HCT116 (cell line): ENCODE results near the gene RBFOX2. TPM values are rescaled to one million over a fixed set of nuclear protein-coding genes. Genes with fewer than 3 reads are reported as not detected.

ENCODE experiments used
- ATAC-seq: fragments of 200-7000 bp; cut with Tn5 transposase; 2 replicates; pipeline ENCODE4 v1.9.1; 2020; ENCODE audit warnings: mild to moderate bottlenecking, moderate library complexity
- BruUV-seq: library from RNA; stranded (reverse); fragments of 400-500 nt; replicated peaks from 2 replicates; lab custom pipeline; 2021; lab: Mats Ljungman, UMichigan
- CTCF ChIA-PET: fragments of 300-600 bp; sonication (Branson Sonifier 250); formaldehyde crosslinking; loops from one replicate; lab custom pipeline; 2021; ENCODE audit warnings: antibody characterized with exemption; lab: Charles Lee
- POLR2A ChIA-PET: fragments of 300-600, 350-600 bp; sonication (Branson Sonifier 250); formaldehyde crosslinking; loops from one replicate; lab custom pipeline; 2021; ENCODE audit warnings: antibody characterized with exemption; lab: Charles Lee
- RAD21 ChIA-PET, 2 experiments: fragments of 300-600 bp; sonication (Branson Sonifier 250); formaldehyde crosslinking; loops; one replicate each; lab custom pipeline; 2023; ENCODE audit warnings: low total read pairs in 2 of 2; ENCODE audit not compliant: uncharacterized antibody in 2 of 2, unreplicated experiment in 2 of 2, low non-redundant PET in 1 of 2; lab: Charles Lee
- DNase-seq: peaks from one replicate; pipeline ENCODE4 v3.0.0-alpha.2; 2010; ENCODE audit warnings: low read depth, low spot score
- H2AFZ ChIP-seq: fragments of 200-600 bp; shearing (Covaris generic), sonication (generic); 2 replicates; pipeline ENCODE4 v1.6.1; 2017; ENCODE audit warnings: low read depth, mixed run types, mixed read lengths, antibody characterized with exemption, low read length; ENCODE audit not compliant: poor library complexity, severe bottlenecking
- H3K27ac ChIP-seq: 2 replicates; pipeline ENCODE4 v1.5.1; 2012; ENCODE audit warnings: low read depth, low read length
- H3K27me3 ChIP-seq: fragments of 200-600 bp; sonication (generic); 2 replicates; pipeline ENCODE4 v1.6.1; 2016; ENCODE audit warnings: mixed run types, low read length, mixed read lengths; ENCODE audit not compliant: insufficient read depth
- H3K36me3 ChIP-seq, 2 experiments: fragments of 200-500 bp in 1 of 2; fragments of 200-600 bp in 1 of 2; sonication (Bioruptor generic) in 1 of 2; sonication (generic) in 1 of 2; 2 replicates each; pipeline versions ENCODE4 v1.5.1 to v1.6.1; 2014 to 2016; ENCODE audit warnings: low read length in 2 of 2, inconsistent platforms in 1 of 2, mixed read lengths in 1 of 2, mixed run types in 1 of 2; ENCODE audit not compliant: insufficient read depth in 2 of 2, control insufficient read depth in 1 of 2
- H3K4me1 ChIP-seq, 2 experiments: fragments of 200-600 bp in 1 of 2; sonication (generic) in 1 of 2; 2 replicates each; pipeline versions ENCODE4 v1.5.1 to v1.6.1; 2012 to 2017; ENCODE audit warnings: low read length in 2 of 2, inconsistent platforms in 1 of 2, mild to moderate bottlenecking in 1 of 2, mixed read lengths in 1 of 2, mixed run types in 1 of 2, moderate library complexity in 1 of 2; ENCODE audit not compliant: insufficient read depth in 2 of 2, control insufficient read depth in 1 of 2
- H3K4me2 ChIP-seq: fragments of 200-600 bp; sonication (generic); 2 replicates; pipeline ENCODE4 v1.6.1; 2017; ENCODE audit warnings: mixed run types, low read length, mixed read lengths
- H3K4me3 ChIP-seq, 2 experiments: fragments of 200-600 bp in 1 of 2; sonication (generic) in 1 of 2; replicated peaks in 1 of 2; 2 replicates each; pipeline ENCODE4 v1.5.1; 2011 to 2016; ENCODE audit warnings: low read length in 2 of 2, control low read depth in 1 of 2, low read depth in 1 of 2, mild to moderate bottlenecking in 1 of 2, mixed read lengths in 1 of 2, mixed run types in 1 of 2
- H3K79me2 ChIP-seq: fragments of 200-600 bp; sonication (generic); 2 replicates; pipeline ENCODE4 v1.6.1; 2017; ENCODE audit warnings: mild to moderate bottlenecking, mixed run types, low read length, moderate library complexity, mixed read lengths; ENCODE audit not compliant: insufficient read depth
- H3K9ac ChIP-seq: fragments of 200-600 bp; sonication (generic); 2 replicates; pipeline ENCODE4 v1.6.1; 2016; ENCODE audit warnings: low read length, mixed read lengths
- H3K9me2 ChIP-seq: fragments of 200-600 bp; sonication (generic), shearing (Covaris generic); 2 replicates; pipeline ENCODE4 v1.6.1; 2017; ENCODE audit warnings: mixed run types, mild to moderate bottlenecking, moderate library complexity; ENCODE audit not compliant: insufficient read depth
- H3K9me3 ChIP-seq, 2 experiments: fragments of 200-500 bp in 1 of 2; fragments of 200-600 bp in 1 of 2; sonication (Bioruptor generic) in 1 of 2; sonication (generic) in 1 of 2; 2 replicates each; pipeline ENCODE4 v1.6.1; 2014 to 2017; ENCODE audit warnings: low read length in 2 of 2, mixed read lengths in 2 of 2, inconsistent platforms in 1 of 2, low read depth in 1 of 2, mild to moderate bottlenecking in 1 of 2, mixed run types in 1 of 2, moderate library complexity in 1 of 2; ENCODE audit not compliant: control insufficient read depth in 1 of 2, insufficient read depth in 1 of 2
- H4K20me1 ChIP-seq: fragments of 200-600 bp; sonication (generic), shearing (Covaris generic); 2 replicates; pipeline ENCODE4 v1.6.1; 2017; ENCODE audit warnings: mixed run types, mild to moderate bottlenecking, moderate library complexity; ENCODE audit not compliant: insufficient read depth
- CBX3 ChIP-seq: IDR thresholded peaks from 2 replicates; pipeline ENCODE4 v1.6.1; 2012; ENCODE audit warnings: low read depth
- EGR1 ChIP-seq: IDR thresholded peaks from 2 replicates; pipeline ENCODE4 v1.6.1; 2012; ENCODE audit warnings: low read depth
- ELF1 ChIP-seq: IDR thresholded peaks from 2 replicates; pipeline ENCODE4 v1.6.1; 2012; ENCODE audit warnings: low read depth, borderline replicate concordance
- EZH2 ChIP-seq: fragments of 200-600 bp; sonication (generic); IDR thresholded peaks from 2 replicates; pipeline ENCODE4 v1.6.1; 2017; ENCODE audit warnings: antibody characterized with exemption, mixed run types
- FOSL1 ChIP-seq: IDR thresholded peaks from 2 replicates; pipeline ENCODE4 v1.6.1; 2012; ENCODE audit warnings: low read depth
- JUND ChIP-seq: IDR thresholded peaks from 2 replicates; pipeline ENCODE4 v1.6.1; 2012
- RAD21 ChIP-seq: IDR thresholded peaks from 2 replicates; pipeline ENCODE4 v1.6.1; 2012; ENCODE audit warnings: low read depth, mild to moderate bottlenecking
- SIN3A ChIP-seq: IDR thresholded peaks from 2 replicates; pipeline ENCODE4 v1.6.1; 2012; ENCODE audit warnings: low read depth
- SP1 ChIP-seq: IDR thresholded peaks from 2 replicates; pipeline ENCODE4 v1.6.1; 2012; ENCODE audit warnings: low read depth
- SRF ChIP-seq: IDR thresholded peaks from 2 replicates; pipeline ENCODE4 v1.6.1; 2012; ENCODE audit warnings: low read depth
- intact Hi-C: fragments of 100-400 bp; cut with micrococcal nuclease; formaldehyde crosslinking; loops from 2 replicates; pipeline ENCODE4 v1.10.0; 2022
- total RNA-seq: library from RNA; stranded (reverse); gene quantifications from one replicate; pipeline ENCODE4 v1.2.1, GENCODE V29; 2021; ENCODE audit not compliant: unreplicated experiment
- TF ChIP-seq, protein P1 (sequence below): IDR thresholded peaks from 2 replicates; pipeline ENCODE4 v1.6.1; 2012
- TF ChIP-seq, protein P2 (sequence below), 3 experiments: fragments of 200-600 bp in 1 of 3; sonication (generic) in 1 of 3; IDR thresholded peaks in 2 of 3; conservative IDR thresholded peaks in 1 of 3; 2 replicates each; pipeline ENCODE4 v1.5.1; 2012 to 2017; ENCODE audit warnings: low read depth in 2 of 3, low read length in 2 of 3, antibody characterized with exemption in 1 of 3, borderline replicate concordance in 1 of 3, control low read depth in 1 of 3, mild to moderate bottlenecking in 1 of 3, mixed read lengths in 1 of 3, mixed run types in 1 of 3, moderate library complexity in 1 of 3; ENCODE audit not compliant: insufficient read depth in 1 of 3

Gene RBFOX2
- total RNA-seq, 1 experiment from 2014 or later, result 83.9 TPM

DNA sequence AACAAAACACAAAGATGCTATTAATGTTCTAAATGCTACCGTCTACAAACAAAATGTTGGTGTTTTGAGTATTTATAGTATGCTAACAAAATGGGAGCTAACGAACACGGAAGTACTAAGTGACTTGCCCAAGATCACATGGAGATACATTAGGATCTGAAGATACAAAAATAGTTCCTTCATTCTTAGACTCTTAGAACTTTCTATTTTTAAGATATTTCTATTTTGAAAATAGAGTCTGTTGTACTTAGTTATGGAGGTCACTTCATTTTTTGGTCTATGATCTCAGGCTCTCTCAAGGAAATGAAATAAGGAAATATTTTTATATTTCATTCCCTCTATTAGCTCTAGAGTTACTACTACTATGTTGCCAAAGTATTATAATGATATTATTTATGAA is 246.7 kb downstream of the RBFOX2 start:
- intact Hi-C loops, result no loop called here
- H4K20me1 ChIP-seq, result peaks cover 3% of the 10 kb centered on the region; the same call in 1 of the 2 replicates
- ChIA-PET POLR2A (no interaction called here), CTCF (no interaction called here), RAD21 (no interaction called here)
- no peak overlapping the region for H2AFZ ChIP-seq
- BruUV-seq, result no TSS peak
- no peak overlapping the region for H3K9ac ChIP-seq
- ATAC-seq (no peak), DNase-seq (no peak)
- H3K27ac ChIP-seq, result no peak overlapping the region
- H3K27me3 ChIP-seq, result no peaks in the 10 kb centered on the region
- no peak overlapping the region for H3K4me2 ChIP-seq
- no peaks in the 10 kb centered on the region for H3K79me2 ChIP-seq
- H3K9me2 ChIP-seq, result no peaks in the 10 kb centered on the region
- no peak for TF ChIP-seq RAD21
- no peak for TF ChIP-seq CBX3
- TF ChIP-seq, protein P1, sequence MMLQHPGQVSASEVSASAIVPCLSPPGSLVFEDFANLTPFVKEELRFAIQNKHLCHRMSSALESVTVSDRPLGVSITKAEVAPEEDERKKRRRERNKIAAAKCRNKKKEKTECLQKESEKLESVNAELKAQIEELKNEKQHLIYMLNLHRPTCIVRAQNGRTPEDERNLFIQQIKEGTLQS, result no peak
- no peak for TF ChIP-seq JUND
- no peak for TF ChIP-seq SIN3A
- TF ChIP-seq, protein P2, sequence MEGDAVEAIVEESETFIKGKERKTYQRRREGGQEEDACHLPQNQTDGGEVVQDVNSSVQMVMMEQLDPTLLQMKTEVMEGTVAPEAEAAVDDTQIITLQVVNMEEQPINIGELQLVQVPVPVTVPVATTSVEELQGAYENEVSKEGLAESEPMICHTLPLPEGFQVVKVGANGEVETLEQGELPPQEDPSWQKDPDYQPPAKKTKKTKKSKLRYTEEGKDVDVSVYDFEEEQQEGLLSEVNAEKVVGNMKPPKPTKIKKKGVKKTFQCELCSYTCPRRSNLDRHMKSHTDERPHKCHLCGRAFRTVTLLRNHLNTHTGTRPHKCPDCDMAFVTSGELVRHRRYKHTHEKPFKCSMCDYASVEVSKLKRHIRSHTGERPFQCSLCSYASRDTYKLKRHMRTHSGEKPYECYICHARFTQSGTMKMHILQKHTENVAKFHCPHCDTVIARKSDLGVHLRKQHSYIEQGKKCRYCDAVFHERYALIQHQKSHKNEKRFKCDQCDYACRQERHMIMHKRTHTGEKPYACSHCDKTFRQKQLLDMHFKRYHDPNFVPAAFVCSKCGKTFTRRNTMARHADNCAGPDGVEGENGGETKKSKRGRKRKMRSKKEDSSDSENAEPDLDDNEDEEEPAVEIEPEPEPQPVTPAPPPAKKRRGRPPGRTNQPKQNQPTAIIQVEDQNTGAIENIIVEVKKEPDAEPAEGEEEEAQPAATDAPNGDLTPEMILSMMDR (IDR thresholded peaks at IDR 0.05 in 2 of 3, conservative IDR thresholded peaks at IDR 0.05 in 1 of 3; ENCODE audit: borderline replicate concordance in 1 of 3, insufficient read depth in 1 of 3, low read depth in 2 of 3, low read length in 2 of 3), result no peak
- TF ChIP-seq EZH2, result no peak
- no peak for TF ChIP-seq ELF1
- no peak for TF ChIP-seq SP1
- TF ChIP-seq EGR1, result no peak
- TF ChIP-seq SRF, result no peak
- TF ChIP-seq FOSL1, result no peak
- no peak overlapping the region for H3K4me3 ChIP-seq
- peaks cover 0 to 11% of the 10 kb centered on the region in 2 experiments; a peak in 2 of 4 replicates for H3K4me1 ChIP-seq
- no peaks in the 10 kb centered on the region for H3K9me3 ChIP-seq
- peaks cover 5 to 7% of the 10 kb centered on the region in 2 experiments; a peak in 1 of 4 replicates for H3K36me3 ChIP-seq
